ENCODE results near the gene SYT1. TPM values are rescaled to one million over a fixed set of nuclear protein-coding genes. Genes with fewer than 3 reads are reported as not detected.

The SYT1 gene
- total RNA-seq, 1 experiment from 2014 or later: 15.8 TPM

- Histone ChIP-seq H3K56ac (ENCODE audit: insufficient read length, low read depth, low read length) (no peak overlapping the region), H4K20me1 (ENCODE audit: control insufficient read depth, insufficient read depth, insufficient read length) (no peaks in the 10 kb centered on the region), H2BK12ac (ENCODE audit: insufficient read length, low read depth, low read length) (no peak overlapping the region), H2AFZ (ENCODE audit: low read length) (no peak overlapping the region), H3T11ph (ENCODE audit: low read length) (no peak overlapping the region), H3K9me3 (ENCODE audit: control insufficient read depth, low read depth, low read length) (no peaks in the 10 kb centered on the region), H3K27me3 (ENCODE audit: insufficient read depth, low read length) (no peaks in the 10 kb centered on the region), H4K5ac (ENCODE audit: insufficient read length, low read depth, low read length) (no peak overlapping the region), H3K79me1 (ENCODE audit: insufficient read depth, low read depth, low read length, poor library complexity, severe bottlenecking) (no peaks in the 10 kb centered on the region), H3K27ac (ENCODE audit: insufficient read length, low read depth, low read length) (no peak overlapping the region), H2BK20ac (ENCODE audit: low read depth, low read length, poor library complexity, severe bottlenecking) (no peak overlapping the region), H3K9ac (ENCODE audit: extremely low read depth, insufficient read length, low read length) (no peak overlapping the region), H3K4me2 (ENCODE audit: insufficient read depth, insufficient read length, low read length) (no peak overlapping the region), H3K14ac (ENCODE audit: insufficient read depth, low read length) (no peak overlapping the region), H3K79me2 (ENCODE audit: insufficient read depth, low read length) (no peaks in the 10 kb centered on the region), H3K18ac (ENCODE audit: insufficient read length, low read depth, low read length) (no peak overlapping the region), H3K4ac (ENCODE audit: low read depth, low read length) (no peak overlapping the region), H2BK120ac (ENCODE audit: low read depth, low read length, poor library complexity, severe bottlenecking) (no peak overlapping the region), H2BK15ac (ENCODE audit: low read depth, low read length) (no peak overlapping the region), H3K23me2 (ENCODE audit: insufficient read length, low read depth, low read length, poor library complexity, severe bottlenecking) (no peaks in the 10 kb centered on the region), H3K4me1 (ENCODE audit: insufficient read depth, low read length) (peaks cover 3% of the 10 kb centered on the region; the same call in 1 of the 2 replicates), H3K23ac (ENCODE audit: insufficient read length, low read depth, low read length) (no peak overlapping the region), H2BK5ac (ENCODE audit: insufficient read length, low read length) (no peak overlapping the region), H4K91ac (ENCODE audit: insufficient read length, low read depth, low read length) (no peak overlapping the region), H4K8ac (replicated peaks; ENCODE audit: insufficient read length, low read depth, low read length) (no peak overlapping the region), H2AK5ac (ENCODE audit: insufficient read length, low read length) (no peak overlapping the region)
- no peaks in the 10 kb centered on the region for H3K36me3 Mint-ChIP-seq (ENCODE audit: insufficient read depth in 1 of 3, low read depth in 3 of 3)
- TF ChIP-seq CTCF (conservative IDR thresholded peaks at IDR 0.05): no peak
- no CpG with 5 or more reads among the region's 3 CpGs for WGBS (ENCODE audit: extremely low coverage, insufficient read length, low lambda C conversion rate)
- H3K27me3 Mint-ChIP-seq (ENCODE audit: low read depth): no peaks in the 10 kb centered on the region
- no peak for DNase-seq
- H3K4me3 Mint-ChIP-seq: no peak overlapping the region
- H3K27ac Mint-ChIP-seq: peak overlapping the region in 2 of 3 experiments; percentile 9 to 15; a peak in 4 of 7 replicates
- H3K9me3 Mint-ChIP-seq: no peaks in the 10 kb centered on the region
- peaks cover 23% of the 10 kb centered on the region in 2 experiments for H3K4me1 Mint-ChIP-seq
These were observed 544.1 kb downstream of the SYT1 start for GRCh38 chr12:79408689-79409088.

All from H9 (cell line).